HG03571 (cell line): ENCODE data around the gene RETNLB.

ENCODE experiments used
- ATAC-seq: cut with Tn5 transposase; IDR thresholded peaks from one replicate; pipeline ENCODE4 v1.9.1; 2021; ENCODE audit not compliant: unreplicated experiment

Gene RETNLB, protein sequence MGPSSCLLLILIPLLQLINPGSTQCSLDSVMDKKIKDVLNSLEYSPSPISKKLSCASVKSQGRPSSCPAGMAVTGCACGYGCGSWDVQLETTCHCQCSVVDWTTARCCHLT

DNA sequence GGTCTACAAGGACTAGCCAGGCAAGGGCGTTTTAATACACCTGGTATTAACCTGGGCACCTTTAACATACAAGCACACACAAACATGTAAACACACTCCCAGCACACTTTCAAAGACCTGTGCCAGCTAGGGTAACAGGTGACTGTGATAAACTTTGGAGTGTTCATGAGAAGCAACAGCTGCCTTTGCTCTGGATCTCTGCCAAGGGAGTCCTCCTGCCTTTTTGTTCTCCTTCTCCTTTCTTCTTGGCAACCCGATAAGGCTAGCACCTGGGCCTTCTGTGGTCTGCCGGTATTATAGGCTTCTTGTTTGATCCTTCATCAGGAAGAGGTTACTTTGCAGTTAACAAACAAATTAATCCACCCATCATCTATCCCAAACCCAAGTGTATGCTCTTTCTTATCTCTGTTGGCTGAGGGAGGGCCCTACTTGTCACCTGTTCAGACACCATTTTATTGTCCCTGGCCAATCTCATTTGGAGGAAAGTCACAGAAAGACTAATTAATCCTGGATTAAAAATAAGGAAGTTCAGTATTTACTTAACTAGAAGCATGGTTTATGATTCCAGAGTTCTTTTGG is at the start of gene RETNLB:
RETNLB (minus strand) TSS at position 7 of the 579 bp plus-strand sequence. CDS start 225 bp downstream, outside the sequence.
- no peak for ATAC-seq

DNA sequence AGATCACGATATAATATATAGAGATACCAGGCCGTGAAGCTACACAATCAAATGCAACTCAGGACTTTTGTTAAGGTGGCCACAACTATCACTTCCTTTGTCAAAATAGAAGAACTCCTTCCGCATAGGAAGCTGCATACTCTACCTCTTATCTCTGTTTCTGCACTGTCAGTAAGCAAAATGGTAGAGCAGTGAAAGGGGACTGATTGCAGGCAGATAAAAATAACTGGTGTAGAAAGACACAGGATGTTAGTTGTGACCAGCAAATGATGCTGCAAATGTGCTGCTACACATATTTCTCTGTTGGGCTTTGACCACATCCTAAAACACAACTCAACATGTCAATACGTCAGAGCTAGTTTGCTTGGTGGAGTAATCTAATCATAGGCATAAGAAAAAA is 49.1 kb upstream of the RETNLB start:
- no peak for ATAC-seq

DNA sequence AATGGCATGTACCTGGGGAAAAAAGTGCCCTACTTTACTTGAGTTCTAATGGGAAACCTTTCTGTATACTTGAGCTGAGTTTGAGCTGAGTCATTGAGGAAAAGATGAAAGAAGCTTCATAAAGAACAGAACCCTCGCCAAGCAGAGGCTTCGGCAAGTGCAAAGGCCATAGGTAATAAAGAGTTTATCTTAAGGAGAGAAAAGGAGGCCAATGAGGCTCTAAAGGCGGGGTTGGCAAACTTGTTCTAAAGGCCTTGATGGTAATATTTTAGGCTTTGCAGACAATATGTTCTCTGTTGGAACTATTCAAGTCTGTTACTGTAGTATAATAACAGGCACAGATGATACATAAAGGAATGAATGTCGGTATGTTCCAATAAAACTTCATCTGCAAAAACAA is 47.8 kb upstream of the RETNLB start:
- ATAC-seq: no peak

DNA sequence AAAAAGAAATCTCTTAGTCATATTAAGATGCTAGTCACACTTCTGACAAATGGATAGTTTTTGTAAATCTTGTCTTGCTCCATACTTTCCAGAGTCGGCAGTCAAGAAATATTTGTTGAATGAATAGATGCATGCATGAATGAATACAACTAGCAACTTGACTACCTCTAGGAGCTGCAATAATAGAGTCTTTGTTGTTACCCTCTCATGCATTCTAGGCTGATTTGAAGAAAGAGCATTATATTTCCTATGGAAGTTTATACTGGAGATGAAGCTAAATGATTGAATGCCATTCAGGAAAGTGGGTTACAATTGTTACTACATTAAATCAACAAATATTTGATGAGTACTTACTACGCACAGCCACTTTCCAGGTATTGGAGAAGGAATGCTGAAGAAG is 47.2 kb upstream of the RETNLB start:
- no peak for ATAC-seq

DNA sequence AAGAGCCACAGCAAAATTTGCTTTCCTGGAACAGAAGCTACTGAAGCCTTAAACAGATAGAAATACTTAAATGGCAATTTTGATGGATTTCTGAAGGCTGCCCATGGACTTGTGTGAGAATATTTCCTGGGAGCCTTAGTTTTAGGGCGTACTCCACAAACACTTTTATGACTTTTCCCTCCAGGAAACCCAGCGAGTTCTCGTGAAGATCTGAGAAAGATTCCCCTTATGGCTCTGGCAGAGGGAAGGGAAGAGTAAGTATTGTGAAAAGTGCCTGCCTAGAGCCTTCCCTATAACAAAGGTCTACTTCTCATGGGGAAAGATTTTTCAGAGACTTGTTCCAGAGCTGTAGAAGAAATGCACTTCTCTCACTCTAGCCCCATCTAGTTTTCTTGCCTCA is 34.3 kb upstream of the RETNLB start:
- ATAC-seq: no peak

DNA sequence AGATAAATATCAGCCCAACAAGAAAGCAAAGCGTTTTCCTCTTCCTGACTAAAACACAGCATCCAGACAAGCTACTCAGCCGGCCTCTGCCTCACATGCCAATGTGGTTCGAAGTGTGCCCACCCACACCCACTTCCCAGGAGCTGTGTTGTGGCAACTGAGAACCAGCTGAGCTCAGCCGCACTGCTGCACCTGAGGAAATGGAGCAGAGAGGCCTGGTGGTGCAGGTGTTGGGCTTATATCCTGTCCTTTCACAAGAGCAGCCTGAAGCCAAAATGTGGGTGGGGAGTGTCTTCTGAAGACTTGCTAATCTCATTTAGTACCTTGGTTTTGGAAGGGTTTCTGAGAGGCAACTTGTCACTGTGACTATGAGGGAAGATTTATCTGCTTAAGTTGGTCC is 23.0 kb upstream of the RETNLB start:
- no peak for ATAC-seq

DNA sequence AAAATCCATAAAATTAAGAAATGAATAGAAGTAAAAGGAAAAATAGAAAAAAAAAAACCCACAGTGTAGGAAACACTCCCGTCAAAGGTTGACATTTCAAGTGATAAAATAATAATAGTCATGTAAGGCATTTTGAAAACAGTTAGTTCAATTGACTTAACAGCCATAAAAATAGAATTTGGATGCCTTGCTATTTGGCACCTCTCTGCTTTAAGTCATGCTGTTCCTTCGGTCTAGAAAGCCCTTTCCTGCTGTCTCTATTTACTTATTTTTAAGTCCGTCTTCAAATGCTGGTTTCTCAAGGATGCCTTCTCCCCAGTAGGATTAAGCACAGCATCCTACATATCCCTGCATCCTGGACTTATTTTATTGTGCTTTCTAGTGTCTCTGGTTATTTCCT is 22.3 kb upstream of the RETNLB start:
- no peak for ATAC-seq

DNA sequence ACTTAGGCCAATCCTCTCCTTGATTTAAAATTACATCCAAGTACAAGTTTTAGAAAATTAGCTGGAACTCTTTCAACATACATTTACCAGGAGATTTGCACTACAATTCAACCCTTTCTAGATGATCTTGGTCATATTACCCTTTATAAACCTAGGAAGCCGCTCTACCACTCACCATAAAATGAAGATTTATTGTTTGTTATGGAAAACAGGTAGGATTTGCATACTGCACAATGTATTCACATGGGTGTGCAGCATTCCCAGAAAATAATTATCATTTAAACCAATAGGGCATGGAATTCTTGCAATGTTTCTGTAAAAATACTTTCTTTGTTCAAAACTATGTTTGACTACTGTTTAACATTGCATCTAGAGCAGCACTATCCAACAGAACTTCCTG is 18.4 kb upstream of the RETNLB start:
- no peak for ATAC-seq

DNA sequence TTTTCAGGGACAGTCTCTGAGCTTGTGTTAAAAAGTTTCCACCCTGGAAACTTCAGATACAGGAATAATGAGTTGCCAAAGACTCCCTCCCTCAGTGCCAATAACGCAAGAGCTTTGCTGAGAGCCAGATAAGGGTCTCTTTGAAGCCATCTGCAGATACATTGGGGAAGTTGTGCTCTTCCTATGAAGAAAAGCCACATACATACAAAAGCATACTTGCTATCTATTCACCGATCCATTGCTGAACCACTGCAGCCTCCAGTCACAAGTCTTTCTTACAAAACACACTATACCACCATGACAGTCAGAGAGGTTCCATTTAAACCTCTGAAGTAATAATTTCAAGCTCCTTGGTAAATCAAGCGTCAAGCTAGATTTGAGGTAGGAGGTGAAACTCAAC is 10.0 kb upstream of the RETNLB start:
- ATAC-seq: no peak

DNA sequence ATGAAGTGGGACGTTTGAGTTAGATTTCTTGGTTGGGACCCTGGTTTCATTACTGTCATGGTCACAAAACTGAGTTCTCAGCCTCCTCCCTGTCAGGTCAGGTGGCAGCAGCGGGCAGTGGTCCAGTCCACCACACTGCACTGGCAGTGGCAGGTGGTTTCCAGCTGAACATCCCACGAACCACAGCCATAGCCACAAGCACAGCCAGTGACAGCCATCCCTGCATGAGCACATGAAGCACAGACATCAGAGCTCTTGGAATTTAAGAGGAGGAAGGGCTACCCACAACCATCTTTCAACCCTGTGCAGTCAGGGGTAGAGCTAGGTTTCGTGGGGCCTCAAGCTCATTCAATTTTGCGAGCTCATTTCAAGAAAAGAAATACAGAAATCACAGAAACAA is 1.5 kb downstream of the RETNLB start:
- ATAC-seq: no peak

DNA sequence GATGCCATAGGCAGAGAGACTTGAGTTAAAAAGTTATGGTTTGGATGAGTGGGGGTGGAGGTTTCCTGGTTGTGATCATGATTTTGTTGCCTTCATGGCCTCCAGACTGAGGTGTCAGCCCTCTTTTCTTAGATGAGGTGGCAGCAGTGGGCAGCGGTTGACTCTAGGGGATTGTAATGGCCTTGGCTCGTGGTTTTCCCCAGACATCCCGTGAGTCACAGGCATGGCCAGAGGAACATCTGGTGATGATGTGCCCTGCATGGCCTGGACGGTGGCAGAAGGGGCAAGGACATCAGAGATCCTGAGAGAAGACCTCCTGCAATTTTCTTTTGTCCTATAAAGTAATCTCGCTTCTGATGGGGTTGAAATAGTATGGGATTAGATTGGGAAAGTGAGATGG is 12.4 kb downstream of the RETNLB start:
- no peak for ATAC-seq

DNA sequence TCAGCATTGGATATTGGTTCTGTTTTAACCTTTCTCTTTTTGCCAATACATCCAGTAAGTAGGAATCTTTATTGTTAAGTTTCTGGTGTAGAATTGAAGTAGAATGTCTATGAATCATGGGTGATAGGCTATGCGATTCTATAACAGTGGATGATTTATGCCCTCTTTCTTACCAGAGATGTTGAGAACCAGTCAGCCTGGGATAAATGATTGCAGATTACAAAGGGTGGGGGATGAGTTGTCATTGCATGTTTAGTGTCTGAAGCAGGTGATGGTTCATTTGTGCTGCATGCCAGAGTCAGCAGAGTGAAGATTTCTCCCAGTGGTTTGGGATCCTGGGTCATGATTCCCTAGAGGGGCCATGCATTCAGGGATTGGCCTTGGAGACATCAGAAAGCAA is 14.3 kb downstream of the RETNLB start:
- ATAC-seq: no peak

DNA sequence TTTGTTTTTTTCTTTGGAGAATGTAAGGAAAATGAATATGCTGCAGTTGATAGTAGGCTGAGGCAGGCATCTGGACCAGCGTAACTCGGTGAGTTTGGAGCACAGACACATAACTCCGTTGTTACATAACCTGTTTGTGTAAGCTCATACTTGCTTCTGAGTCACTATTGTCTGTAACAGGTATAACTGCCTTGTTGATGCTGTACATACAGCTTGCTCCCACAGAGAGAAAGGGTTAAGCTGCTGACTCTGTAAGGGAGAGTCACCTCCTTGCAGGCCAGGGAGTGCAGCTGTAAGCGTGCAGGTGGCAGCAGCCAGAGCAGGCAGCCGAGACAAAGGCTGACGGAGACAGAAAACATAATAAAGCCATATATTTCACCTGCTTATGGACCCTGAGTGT is 20.4 kb downstream of the RETNLB start:
- no peak for ATAC-seq

DNA sequence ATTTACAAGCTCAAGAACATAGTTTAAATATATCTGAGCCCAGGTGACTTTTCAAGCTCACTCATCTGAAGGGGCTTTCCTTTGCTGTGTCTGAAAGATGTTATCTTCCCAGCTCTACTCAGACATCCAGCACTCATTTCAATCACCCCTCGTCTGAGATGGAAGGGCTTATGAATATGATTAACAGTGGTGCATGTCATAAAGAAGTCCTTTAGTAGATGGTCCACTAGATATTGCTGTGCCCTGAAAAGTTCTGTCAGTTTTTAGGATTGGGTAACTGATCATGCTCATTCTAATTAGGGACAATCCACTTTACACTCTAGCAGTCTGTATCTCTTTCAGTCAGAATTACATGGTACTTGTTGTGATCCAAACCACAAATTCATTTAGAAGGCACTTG is 28.3 kb downstream of the RETNLB start:
- ATAC-seq: no peak

DNA sequence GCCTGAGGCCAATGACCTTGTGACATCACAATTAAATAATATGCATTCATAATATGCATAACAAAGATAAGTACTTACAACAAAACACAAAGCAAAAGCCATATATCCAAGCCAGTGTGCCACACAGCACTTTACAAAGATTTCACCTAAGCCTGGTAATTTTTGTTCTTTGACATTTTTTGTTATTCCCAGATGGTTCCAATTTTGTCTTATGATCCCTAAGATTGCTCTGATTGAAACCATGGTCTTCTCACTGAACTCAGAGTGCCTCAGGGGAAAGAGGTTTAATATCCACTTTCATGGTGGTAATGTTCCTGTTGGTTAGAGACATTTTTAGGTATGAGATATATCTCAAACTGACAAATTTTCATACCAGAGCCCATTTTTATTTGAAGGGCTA is 29.1 kb downstream of the RETNLB start:
- no peak for ATAC-seq

DNA sequence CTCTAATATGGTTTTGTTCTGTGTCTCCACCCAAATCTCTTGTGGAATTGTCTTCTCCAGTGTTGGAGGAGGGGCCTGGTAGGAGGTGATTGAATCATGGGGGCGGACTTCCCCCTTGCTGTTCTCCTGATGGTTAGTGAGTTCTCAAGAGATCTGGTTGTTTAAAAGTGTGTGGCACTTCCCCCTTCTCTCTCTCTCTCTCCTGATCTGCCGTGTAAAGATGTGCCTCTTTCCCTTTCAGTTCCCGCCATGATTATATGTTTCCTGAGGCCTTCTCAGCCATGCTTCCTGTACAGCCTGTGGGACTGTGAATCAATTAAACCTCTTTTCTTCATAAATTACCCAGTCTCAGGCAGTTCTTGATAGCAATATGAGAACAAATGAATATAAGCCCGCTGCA is 33.1 kb downstream of the RETNLB start:
- ATAC-seq: no peak

DNA sequence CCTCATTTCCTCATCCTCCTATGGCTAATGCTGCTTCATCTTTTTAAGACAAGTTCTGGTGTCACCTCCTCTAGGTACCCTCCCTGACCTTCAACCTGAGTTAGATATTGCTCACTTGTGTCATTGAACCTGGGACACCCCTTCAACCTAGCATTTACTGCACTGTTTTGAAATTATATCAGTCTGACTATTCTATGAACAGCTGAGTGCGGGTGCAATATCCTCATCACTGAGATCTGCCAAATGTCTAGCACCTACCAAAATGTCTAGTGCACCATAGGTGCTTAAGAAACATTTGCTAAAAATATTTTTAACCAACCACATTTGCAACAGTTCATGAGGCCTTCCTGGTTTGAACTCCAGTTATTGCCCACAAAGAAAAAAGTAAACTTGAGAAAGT is 34.5 kb downstream of the RETNLB start:
- no peak for ATAC-seq

DNA sequence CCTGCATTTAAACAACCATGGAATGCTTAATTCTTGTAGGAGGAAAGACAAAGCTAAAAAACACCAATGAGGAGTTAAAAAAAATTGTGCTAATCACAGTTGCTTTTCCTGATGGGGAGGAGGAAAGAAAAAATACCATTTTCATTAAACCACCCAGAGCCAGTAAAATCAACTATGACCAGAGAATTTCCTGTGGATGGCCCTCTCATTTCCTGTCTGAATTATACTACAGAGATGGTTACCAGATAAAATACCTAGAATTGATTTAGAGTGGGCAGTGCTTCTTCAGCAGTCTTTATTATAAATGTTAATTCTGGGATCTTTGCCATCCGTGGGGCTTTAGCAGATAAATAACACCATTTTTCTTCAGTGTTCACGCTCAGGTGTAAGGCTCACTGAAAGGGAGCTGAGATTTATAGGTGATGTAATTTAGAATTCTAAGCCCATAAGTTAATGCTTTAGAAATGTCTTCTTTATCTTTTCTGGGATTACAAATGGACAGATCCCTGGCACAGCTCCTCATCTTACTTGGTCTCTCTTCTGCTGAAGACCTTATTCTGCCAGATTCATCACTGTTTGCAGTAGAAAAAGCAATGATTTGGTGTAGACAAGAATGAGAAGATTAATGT is 37.9 kb downstream of the RETNLB start:
- ATAC-seq: no peak

DNA sequence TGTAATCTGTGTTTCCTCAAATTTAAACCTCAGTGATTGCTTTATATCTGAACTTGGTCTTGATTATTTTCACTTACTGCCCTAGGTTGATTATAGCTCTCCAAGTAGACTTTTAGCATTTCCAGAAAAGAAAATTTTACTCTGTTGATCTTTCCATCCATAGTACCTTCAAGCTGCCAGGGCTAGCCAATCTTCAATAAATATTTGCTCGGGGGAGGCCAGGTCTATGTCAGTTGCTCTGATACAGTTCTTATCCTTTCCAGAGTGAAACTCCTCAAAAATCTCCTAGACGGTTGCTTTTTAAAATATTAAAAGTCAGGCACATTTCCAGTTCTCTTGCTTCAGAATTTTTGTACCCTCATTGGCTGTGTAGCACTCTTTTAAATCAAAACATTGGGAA is 38.8 kb downstream of the RETNLB start:
- no peak for ATAC-seq

DNA sequence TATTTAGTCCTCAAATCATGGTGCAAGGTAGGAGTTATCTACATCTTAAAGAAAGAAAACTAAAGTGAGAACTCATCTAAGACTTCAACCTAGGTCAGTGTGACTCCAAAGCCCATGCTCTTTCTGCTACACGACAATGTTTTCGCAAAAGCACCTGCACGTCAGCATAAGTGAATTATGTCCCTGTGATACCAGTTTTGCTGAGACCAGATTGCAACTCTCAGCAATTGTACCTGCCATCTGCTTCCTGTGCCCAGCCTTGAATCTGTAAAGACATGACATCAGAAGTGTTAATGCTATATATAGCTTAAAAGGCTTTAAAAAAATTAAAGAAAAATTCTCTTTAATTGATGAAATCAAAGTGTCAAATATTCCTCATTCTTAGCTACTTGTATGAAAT is 43.4 kb downstream of the RETNLB start:
- ATAC-seq: no peak

DNA sequence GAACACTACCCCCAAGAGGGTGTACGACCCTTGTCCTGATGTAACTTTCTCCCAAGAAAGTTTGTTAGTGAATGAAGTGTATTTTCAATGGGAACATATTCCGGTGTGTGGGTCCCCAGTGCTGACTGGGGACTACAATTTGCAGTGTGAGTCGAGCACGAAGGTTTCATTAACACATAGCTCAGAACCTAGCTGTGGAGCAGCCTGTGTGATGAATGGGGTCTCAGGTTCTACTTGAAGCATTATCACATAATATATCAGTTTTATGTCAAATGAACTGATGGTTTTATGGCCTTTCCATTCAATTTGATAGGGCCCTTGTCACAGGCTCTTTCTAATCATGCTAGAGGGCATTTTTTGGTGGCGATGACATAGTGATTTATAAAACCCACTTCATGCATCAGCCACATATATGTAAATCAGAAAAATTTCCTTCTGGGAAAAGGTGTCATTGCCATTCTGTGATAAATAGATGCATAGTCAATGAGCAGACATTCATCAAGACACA is 44.1 kb downstream of the RETNLB start:
- ATAC-seq: no peak
